Activated naive CD4-positive, alpha-beta T cell treated with anti-CD3 and anti-CD28 coated beads, Interleukin-2, amount 10 ng/mL, durations not matched to agents 7 days and 5 days (primary cell): ENCODE data around the gene TPM2.
"Not testable (repeated sequence)": the region's sequence is repeated elsewhere in the genome, so short reads cannot be mapped to it uniquely, and the experiment has no call there.

ENCODE experiments used
- CTCF ChIA-PET: fragments of 350-600 bp; sonication (Branson Sonifier 250); formaldehyde crosslinking; loops from one replicate; lab custom pipeline; 2021; ENCODE audit warnings: antibody characterized with exemption; lab: Charles Lee
- DNase-seq: peaks from one replicate; pipeline ENCODE4 v3.0.0-alpha.2; 2020
- H3K27ac Mint-ChIP-seq: one replicate; pipeline ENCODE4 v1.8.0; 2021; ENCODE audit warnings: mild to moderate bottlenecking, moderate library complexity, mixed read lengths
- H3K27me3 Mint-ChIP-seq: one replicate; pipeline ENCODE4 v1.8.0; 2021; ENCODE audit warnings: mild to moderate bottlenecking, mixed read lengths
- H3K36me3 Mint-ChIP-seq: one replicate; pipeline ENCODE4 v1.8.0; 2021; ENCODE audit warnings: mixed read lengths
- H3K4me1 Mint-ChIP-seq: one replicate; pipeline ENCODE4 v1.8.0; 2021; ENCODE audit warnings: mixed read lengths
- H3K4me3 Mint-ChIP-seq: one replicate; pipeline ENCODE4 v1.8.0; 2021; ENCODE audit warnings: mild to moderate bottlenecking, moderate library complexity, mixed read lengths
- H3K9me3 Mint-ChIP-seq: one replicate; pipeline ENCODE4 v1.8.0; 2021; ENCODE audit warnings: mixed read lengths

TPM2 gene

DNA sequence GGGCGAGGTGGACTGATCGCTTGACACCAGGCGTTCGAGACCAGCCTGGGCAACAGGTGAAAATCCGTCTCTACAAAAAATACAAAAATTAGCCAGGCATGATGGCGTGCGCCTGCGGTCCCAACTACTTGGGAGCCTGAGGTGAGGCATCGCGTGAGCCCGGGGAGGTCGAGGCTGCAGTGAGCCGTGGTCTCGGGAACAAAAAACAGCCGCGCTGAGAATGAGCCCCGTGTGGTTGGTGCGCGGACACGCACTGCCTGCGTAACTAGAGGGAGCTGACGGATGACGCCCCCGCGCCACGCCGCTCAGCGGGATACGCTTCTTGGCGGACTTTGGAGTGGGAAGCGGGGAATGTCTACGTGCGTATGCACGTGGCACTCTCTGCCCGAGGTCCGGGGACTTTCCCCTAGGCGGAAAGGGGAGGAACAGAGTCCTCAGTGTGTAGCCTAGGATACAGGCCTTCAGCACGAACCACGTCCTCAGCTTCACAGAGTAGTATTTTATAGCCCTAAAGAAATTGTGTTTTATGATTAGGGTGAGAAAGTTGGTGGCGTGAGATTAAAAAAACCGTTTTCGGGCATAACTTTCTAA is 32.1 kb downstream of the TPM2 start, which contains the start of gene RMRP:
Gene RMRP, minus strand, starts transcription at position 474 of the 591 bp plus-strand sequence.
- H3K27me3 Mint-ChIP-seq: peaks cover 18% of the 10 kb centered on the region
- CTCF ChIA-PET: interaction anchor here (0.6 to 13.6 kb wide), 20 partner anchors 10 to 181 kb away, joined by 3 to 96 read pairs (median 4); partner anchors contain the start of genes CD72, CREB3, GBA2 and RGP1
- peak within 1 kb of the TSS; percentile 96 for H3K27ac Mint-ChIP-seq
- no peaks in the 10 kb centered on the region for H3K9me3 Mint-ChIP-seq
- peaks cover 38% of the 10 kb centered on the region for H3K36me3 Mint-ChIP-seq
- peaks cover 69% of the 10 kb centered on the region for H3K4me1 Mint-ChIP-seq
- peak within 1 kb of the TSS; percentile 81 for H3K4me3 Mint-ChIP-seq
- DNase-seq: peak; percentile 91

DNA sequence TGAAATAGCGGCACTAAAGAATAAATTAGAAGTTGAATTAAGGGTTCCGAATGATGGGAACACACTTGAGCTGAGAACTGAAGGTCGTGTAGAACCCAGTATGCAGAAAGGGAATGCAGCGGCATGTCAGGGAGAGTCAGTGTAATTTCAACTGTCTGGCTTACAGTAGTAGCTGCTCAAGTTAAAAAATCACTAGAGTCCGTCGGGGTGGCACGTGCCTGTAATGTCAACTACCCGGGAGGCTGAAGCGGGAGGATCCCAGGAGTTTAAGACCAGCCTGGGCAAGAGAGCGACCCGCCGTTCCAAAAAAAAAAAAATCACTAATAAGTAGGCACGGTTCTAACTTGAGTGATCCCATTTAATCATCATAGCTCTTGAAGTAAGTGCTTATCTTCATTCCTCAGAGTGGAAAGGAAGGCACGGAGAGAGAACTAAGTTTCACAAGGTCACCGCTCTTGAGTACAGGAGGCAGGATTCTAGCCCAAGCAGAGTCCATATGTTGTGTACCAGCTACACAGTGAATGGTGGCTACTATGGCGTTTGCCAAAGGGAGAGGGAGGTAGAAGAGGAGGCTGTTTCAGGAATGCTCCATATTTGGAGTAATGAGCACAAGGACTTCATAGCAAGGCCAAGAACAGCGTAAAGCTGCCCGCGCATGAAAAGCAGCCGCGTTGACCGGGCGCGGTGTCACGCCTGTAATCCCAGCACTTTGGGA is 32.7 kb downstream of the TPM2 start:
- H3K27ac Mint-ChIP-seq: peak overlapping the region; percentile 96
- no peaks in the 10 kb centered on the region for H3K9me3 Mint-ChIP-seq
- peaks cover 68% of the 10 kb centered on the region for H3K4me1 Mint-ChIP-seq
- H3K36me3 Mint-ChIP-seq: peaks cover 31% of the 10 kb centered on the region
- DNase-seq: no peak
- H3K27me3 Mint-ChIP-seq: peaks cover 18% of the 10 kb centered on the region
- peak overlapping the region; percentile 81 for H3K4me3 Mint-ChIP-seq
- CTCF ChIA-PET: interaction anchor here (0.6 to 13.6 kb wide), 10 partner anchors 9 to 169 kb away, joined by 3 to 96 read pairs (median 8); partner anchors contain the start of genes CREB3, GBA2, RGP1 and SIT1

DNA sequence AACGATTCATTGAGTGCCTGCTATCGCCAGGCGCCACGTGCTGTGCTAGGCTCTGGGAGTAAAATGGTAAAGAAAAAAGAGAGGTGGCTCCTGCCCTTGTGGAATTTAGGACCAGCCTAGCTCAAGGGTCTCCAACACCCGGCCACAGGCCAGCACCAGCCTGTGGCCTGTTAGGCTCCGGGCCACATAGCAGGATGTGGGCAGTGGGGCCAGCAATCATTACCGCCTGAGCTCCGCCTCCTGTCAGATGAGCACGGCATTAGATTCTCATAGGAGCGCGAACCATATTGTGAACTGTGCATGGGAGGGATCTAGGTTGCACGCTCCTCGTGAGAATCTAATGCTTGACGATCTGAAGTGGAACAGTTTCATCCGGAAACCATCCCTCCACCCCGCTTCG is 33.4 kb downstream of the TPM2 start:
- Mint-ChIP-seq H3K4me3 (no peak overlapping the region), H3K27me3 (peaks cover 18% of the 10 kb centered on the region), H3K27ac (peak overlapping the region; percentile 96), H3K4me1 (peaks cover 68% of the 10 kb centered on the region), H3K36me3 (peaks cover 27% of the 10 kb centered on the region), H3K9me3 (no peaks in the 10 kb centered on the region)
- no peak for DNase-seq
- CTCF ChIA-PET: interaction anchor here (0.9 to 13.6 kb wide), 6 partner anchors 9 to 76 kb away, joined by 3 to 96 read pairs (median 23); partner anchors contain the start of genes CREB3, SIT1 and TLN1

DNA sequence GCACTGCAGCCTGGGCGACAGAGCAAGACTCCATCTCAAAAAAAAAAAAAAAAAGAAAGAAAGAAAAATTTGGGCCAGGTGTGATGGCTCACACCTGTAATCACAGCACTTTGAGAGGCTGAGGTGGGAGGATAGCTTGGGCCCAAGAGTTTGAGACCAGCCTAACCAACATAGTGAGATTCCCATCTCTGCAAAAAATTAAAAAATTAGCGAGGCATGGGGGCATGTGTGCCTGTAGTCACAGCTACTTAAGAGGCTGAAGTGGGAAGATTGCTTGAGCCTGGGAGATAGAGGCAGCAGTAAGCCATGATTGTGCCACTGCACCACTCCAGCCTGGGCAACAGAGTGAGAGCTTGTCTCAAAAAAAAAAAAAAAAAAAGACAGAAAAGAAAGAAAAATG is 36.1 kb downstream of the TPM2 start:
- no peak for DNase-seq
- CTCF ChIA-PET: interaction anchor here (1.0 to 13.6 kb wide), 2 partner anchors 43 to 97 kb away, joined by 3 to 96 read pairs; no protein-coding TSS in a partner anchor
- Mint-ChIP-seq H3K27ac (no peak overlapping the region), H3K4me3 (no peak overlapping the region), H3K9me3 (no peaks in the 10 kb centered on the region), H3K36me3 (peaks cover 21% of the 10 kb centered on the region), H3K27me3 (peaks cover 17% of the 10 kb centered on the region), H3K4me1 (peaks cover 57% of the 10 kb centered on the region)

DNA sequence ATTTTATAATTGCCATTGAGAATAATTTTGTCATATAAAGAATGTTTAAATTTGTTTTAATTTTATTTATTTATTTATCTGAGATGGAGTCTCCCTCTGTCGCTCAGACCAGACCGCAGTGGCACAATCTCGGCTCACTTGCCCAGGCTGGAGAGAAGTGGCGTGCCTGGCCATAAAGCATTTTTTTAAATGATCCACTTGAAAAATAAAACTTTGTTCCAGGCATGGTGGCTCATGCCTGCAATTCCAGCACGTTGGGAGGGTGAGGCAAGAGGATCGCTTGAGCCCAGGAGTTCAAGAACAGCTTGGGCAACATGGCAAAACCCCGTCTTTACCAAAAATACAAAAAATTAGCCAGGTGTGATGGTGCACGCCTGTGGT is 36.9 kb downstream of the TPM2 start:
- Mint-ChIP-seq H3K27ac (no peak overlapping the region), H3K9me3 (no peaks in the 10 kb centered on the region), H3K36me3 (peaks cover 27% of the 10 kb centered on the region), H3K4me1 (peaks cover 63% of the 10 kb centered on the region), H3K4me3 (no peak overlapping the region), H3K27me3 (peaks cover 12% of the 10 kb centered on the region)
- no peak for DNase-seq
- CTCF ChIA-PET: interaction anchor here (1.0 kb wide), 1 partner anchor 97 kb away, joined by 3 read pairs; no protein-coding TSS in a partner anchor

DNA sequence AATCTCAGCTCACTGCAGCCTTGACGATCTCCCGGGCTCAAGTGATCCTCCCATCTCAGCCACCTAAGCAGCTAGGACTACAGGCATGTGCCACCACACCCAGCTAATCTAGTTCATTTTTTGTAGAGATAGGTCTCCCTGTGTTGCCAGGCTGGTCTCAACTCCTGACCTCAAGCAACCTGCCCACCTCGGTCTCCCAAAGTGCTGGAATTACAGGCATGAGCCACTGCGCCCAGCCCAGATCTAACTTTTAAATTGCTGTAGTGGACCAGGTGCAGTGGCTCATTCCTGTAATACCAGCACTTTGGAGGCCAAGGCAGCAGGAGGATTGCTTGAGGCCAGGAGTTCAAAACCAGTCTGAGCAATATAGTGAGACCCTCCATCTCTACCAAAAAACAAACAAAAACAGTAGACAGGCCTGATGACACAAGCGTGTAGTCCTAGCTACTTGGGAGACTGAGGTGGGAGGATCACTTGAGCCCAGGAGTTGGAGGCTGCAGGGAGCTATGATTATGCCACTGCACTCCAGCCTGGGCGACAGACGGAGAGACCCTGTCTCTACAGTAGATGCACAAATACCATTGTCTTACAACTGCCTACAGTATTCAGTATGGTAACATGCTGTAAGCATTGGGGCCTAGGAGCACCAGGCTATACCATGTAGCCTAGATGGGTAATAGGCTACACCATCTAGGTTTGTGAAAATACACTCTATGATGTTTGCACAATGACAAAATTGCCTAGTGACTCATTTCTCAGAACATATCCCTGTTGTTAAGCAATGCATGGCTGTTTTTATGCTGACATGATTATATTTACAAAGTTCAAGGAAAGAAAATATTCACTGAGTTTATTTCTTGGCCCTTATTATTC is 37.5 kb downstream of the TPM2 start:
- H3K9me3 Mint-ChIP-seq: no peaks in the 10 kb centered on the region
- peak overlapping the region; percentile 62 for H3K27ac Mint-ChIP-seq
- no peak for DNase-seq
- CTCF ChIA-PET: interaction anchor here (1.1 to 10.3 kb wide), 3 partner anchors 36 to 44 kb away, joined by 3 to 81 read pairs (median 11); partner anchors contain the start of gene CD72
- peaks cover 63% of the 10 kb centered on the region for H3K4me1 Mint-ChIP-seq
- peaks cover 27% of the 10 kb centered on the region for H3K36me3 Mint-ChIP-seq
- peaks cover 7% of the 10 kb centered on the region for H3K27me3 Mint-ChIP-seq
- peak overlapping the region; percentile 97 for H3K4me3 Mint-ChIP-seq

DNA sequence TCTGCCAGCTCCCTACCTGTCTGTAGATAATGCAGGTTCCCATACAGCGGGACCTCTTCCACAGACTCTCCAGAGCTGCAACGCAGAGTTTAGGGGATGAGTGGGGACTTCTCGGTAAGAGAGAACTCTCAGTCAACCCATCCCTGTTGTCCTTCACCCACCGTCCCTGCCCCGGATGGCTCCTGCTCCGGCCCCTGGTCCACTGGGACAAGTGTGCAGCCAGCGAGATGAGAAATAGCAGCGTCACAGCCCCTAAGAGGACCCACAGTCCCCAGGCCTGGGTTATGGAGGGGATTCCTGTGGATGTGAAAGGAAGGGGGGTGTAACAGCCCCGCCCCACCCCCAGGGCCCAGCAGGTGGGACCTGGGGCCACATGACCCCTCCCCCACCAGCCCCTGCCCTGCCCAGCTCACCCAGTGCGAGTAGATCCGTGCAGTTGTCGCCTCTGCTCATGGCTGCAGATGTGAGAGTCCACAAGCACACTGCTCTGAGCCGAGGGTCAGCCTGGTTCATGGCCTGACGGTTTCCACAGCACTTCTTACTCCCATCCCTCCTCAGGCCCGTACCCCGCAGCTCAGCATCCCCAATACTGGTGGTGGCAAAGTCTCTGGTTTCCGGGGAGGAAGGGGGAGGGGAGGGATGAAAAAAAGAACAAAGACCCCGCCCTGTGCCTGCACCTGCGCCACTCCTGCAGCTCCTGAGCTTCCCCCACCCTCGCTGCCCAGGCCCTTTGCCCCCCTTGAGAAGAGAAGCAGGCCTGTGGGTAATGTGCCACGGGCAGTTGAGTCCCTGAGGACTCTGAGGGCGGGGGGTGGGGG is 39.2 kb downstream of the TPM2 start, which contains the start of gene SIT1:
Gene SIT1, minus strand, starts transcription at position 591 of the 818 bp plus-strand sequence. Its CDS starts 78 bp downstream, at position 513.
- H3K4me3 Mint-ChIP-seq: peak within 1 kb of the TSS; percentile 97
- no peaks in the 10 kb centered on the region for H3K27me3 Mint-ChIP-seq
- H3K4me1 Mint-ChIP-seq: peaks cover 55% of the 10 kb centered on the region
- CTCF ChIA-PET: interaction anchor here (1.0 to 10.3 kb wide), 7 partner anchors 8 to 82 kb away, joined by 3 to 94 read pairs (median 7); partner anchors contain the start of genes CCDC107, CD72, CREB3 and RMRP
- DNase-seq: peak; percentile 63
- peaks cover 33% of the 10 kb centered on the region for H3K36me3 Mint-ChIP-seq
- peak within 1 kb of the TSS; percentile 92 for H3K27ac Mint-ChIP-seq
- no peaks in the 10 kb centered on the region for H3K9me3 Mint-ChIP-seq

DNA sequence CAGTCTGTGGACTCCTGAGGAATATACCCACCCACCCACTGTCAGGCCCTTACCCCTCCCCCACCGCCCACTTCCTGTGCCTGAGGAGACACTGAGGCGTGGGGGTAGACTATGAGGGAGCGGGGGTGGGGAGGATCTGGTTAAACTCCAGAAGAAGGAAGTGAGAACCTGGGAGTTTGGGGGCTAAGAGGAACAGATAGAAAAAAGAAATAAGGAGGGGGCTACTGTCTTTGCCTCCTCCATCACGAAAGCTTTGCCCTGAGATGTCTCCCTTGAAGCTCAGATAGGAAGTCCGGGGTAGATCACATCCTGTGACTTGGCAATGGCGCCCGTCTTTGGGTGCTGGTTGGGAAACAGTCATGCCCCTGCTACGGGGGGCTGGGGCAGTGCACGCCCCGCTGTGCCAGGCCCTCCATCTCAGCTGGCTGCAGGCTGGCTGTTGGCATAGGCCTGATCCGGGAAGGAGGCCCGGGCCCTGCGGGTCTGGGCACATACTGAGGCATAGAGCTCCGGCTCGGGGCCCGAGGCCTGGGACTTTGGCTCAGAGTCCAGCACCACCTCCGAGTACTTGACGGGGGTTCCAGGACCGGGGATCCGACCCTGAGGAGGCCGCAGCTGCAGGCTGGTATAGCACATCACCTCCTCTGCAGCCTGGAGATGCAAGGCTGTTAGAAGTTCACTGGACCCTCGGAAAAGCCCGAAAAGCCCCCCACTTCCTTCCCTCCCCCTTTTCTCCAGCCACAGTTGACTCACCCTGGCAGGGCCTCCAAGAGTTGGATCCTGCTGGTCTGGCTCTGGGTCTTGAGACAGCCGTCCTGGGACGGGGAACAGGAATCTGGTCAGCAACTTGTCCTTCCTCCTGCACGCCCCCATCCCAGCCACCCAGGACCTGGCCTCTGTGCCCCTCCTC is 40.0 kb downstream of the TPM2 start:
- no peaks in the 10 kb centered on the region for H3K9me3 Mint-ChIP-seq
- peak overlapping the region; percentile 92 for H3K27ac Mint-ChIP-seq
- H3K36me3 Mint-ChIP-seq: peaks cover 33% of the 10 kb centered on the region
- DNase-seq: peak; percentile 70
- CTCF ChIA-PET: interaction anchor here (0.9 to 10.3 kb wide), 9 partner anchors 9 to 83 kb away, joined by 3 to 94 read pairs (median 7); partner anchors contain the start of genes CCDC107, CD72, CREB3 and RMRP
- H3K27me3 Mint-ChIP-seq: no peaks in the 10 kb centered on the region
- H3K4me3 Mint-ChIP-seq: peak overlapping the region; percentile 97
- peaks cover 61% of the 10 kb centered on the region for H3K4me1 Mint-ChIP-seq

DNA sequence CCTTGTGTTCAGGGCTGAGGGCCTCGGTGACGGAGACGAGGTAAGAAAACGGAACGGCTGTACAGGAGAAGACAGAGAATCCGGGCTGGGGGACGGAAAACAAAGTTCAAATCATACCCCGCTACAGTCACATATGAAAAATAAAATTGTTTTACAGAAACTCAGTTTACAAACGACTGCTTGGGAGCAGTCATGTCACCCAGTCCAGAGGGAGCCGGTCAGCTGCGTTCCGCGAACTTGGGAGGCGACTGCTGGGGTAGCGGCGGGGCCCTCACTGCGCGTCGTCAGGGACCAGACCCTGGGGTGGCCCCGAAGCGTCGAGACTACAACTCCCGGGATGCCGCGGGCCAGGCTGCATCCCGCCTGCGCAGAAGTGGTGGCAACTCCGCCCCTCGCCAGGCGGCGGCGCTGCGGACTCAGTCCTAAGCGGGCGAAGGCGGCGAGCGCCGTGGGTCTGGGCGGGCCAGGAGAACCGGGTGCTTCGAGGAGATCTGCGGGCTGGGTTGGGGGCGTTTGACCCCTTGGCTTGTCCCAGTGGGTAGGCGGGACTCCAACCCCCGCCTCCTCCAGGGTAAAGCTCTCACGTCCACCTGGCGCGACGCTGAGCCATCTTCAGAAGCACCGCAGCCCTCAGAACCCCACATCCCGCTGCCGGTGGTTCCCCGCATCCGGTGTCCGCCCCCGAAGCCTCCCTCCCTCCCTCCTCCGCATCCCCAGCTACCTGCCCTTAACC is 43.0 kb downstream of the TPM2 start:
- Mint-ChIP-seq H3K36me3 (peaks cover 47% of the 10 kb centered on the region), H3K9me3 (no peaks in the 10 kb centered on the region), H3K4me3 (peak overlapping the region; percentile 97), H3K27ac (peak overlapping the region; percentile 92), H3K27me3 (no peaks in the 10 kb centered on the region), H3K4me1 (peaks cover 61% of the 10 kb centered on the region)
- peak; percentile 95 for DNase-seq
- CTCF ChIA-PET: interaction anchor here (0.6 to 10.3 kb wide), 16 partner anchors 11 to 167 kb away, joined by 3 to 94 read pairs (median 5); partner anchors contain the start of genes ARHGEF39, CCDC107, CD72 and RMRP

DNA sequence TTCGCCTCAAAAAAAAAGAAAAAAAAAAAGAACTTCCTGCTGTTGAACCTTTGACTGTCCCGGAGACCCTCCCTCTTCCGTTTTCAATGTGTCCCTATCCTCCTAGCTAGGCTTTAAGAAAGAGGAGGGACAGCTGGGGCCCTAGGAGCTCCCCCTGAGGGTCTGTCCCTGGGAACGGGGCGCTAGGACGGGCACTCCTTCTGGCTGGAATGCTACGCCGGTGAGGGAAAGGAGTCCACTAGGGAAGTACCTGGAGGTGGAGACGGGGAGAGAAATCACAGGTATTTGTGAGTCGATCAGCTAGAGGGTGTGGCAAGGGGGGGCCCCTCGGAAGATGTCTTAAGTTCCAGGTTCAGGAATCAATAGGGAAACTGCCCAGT is 43.6 kb downstream of the TPM2 start:
- CTCF ChIA-PET: interaction anchor here (1.2 to 10.3 kb wide), 9 partner anchors 12 to 89 kb away, joined by 3 to 94 read pairs (median 20); partner anchors contain the start of genes ARHGEF39, CCDC107, CD72 and RMRP
- Mint-ChIP-seq H3K9me3 (peaks cover 3% of the 10 kb centered on the region), H3K27me3 (no peaks in the 10 kb centered on the region), H3K4me3 (peak overlapping the region; percentile 97), H3K27ac (peak overlapping the region; percentile 92), H3K36me3 (peaks cover 52% of the 10 kb centered on the region), H3K4me1 (peaks cover 61% of the 10 kb centered on the region)
- no peak for DNase-seq

DNA sequence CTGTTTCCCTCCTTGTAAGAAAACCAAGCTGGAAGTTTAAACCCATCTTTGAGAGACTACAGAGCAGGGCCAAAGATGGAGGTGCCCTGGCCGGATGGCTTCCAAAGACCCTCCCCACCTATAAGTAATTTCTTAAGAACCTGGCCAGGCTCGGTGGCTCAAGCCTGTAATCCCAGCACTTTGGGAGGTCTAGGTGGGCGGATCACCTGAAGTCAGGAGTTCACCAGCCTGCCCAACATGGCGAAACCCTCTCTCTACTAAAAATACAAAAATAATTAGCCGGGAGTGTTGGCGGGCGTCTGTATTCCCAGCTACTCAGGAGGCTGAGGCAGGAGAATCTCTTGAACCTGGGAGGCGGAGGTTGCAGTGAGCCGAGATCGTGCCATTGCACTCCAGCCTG is 44.0 kb downstream of the TPM2 start:
- H3K9me3 Mint-ChIP-seq, H3K27me3 Mint-ChIP-seq, DNase-seq: not testable (repeated sequence)
- Mint-ChIP-seq H3K4me3 (peak overlapping the region; percentile 97), H3K27ac (peak overlapping the region; percentile 92), H3K4me1 (peaks cover 61% of the 10 kb centered on the region), H3K36me3 (peaks cover 56% of the 10 kb centered on the region)
- CTCF ChIA-PET: interaction anchor here (1.2 to 10.3 kb wide), 7 partner anchors 13 to 90 kb away, joined by 4 to 94 read pairs (median 21); partner anchors contain the start of genes ARHGEF39, CCDC107, CD72 and RMRP
